NCI-H1092 treated with DMSO at 0.1 percent for 48 hours (cell line): ENCODE data around the gene RCAN3.

ENCODE experiments used
- DNase-seq: peaks from one replicate; lab custom pipeline; 2025; lab: John Stamatoyannopoulos, UW

The RCAN3 gene

GRCh38 chr1:24551290-24551959 is 48.8 kb downstream of the RCAN3 start:
- DNase-seq = no peak

GRCh38 chr1:24551960-24552571 is 49.4 kb downstream of the RCAN3 start:
- no peak for DNase-seq

DNA sequence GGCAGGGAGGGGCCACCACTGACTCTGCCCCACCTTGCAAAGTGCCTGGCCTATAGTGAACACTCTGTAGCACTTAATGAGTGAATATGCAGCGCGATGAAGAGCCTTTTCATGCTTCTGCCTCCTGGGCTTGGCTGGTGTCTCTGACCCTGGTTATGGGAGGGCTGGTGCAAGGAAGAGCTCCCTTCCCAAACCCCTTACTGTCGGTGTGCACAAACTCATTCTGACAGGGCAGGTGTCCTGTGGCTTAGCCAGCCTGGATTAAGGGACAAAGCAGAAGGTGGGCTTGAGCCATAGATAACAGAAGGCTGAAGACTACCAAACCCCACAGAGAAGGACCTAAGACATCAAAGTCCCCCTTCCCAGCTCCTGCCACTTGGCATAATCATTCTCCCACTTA is 51.3 kb downstream of the RCAN3 start:
- DNase-seq = no peak

DNA sequence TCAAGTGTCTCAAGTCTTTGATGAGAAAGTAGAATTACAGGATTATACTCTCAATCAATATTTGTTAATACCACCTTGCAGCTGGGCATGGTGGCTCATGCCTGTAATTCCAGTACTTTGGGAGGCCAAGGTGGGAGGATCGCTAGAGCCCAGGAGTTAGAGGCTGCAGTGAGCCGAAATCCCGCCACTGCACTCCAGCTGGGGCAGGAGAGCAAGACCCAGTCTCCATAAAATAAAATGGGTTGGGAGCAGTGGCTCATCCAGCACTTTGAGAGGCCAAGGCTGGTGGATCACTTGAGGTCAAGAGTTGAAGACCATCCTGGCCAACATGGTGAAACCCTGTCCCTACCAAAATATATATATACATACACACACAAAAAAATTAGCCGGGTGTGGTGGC is 52.1 kb downstream of the RCAN3 start:
- no peak for DNase-seq

- peak; percentile 34 for DNase-seq
Observed at GRCh38 chr1:24555591-24556413, 53.2 kb downstream of the RCAN3 start, which contains the start of gene NCMAP. Gene NCMAP, plus strand, starts transcription at chr1:24556087. Its CDS starts 39,344 bp downstream, at chr1:24595431.

GRCh38 chr1:24556414-24556795 is 53.8 kb downstream of the RCAN3 start:
- no peak for DNase-seq

DNA sequence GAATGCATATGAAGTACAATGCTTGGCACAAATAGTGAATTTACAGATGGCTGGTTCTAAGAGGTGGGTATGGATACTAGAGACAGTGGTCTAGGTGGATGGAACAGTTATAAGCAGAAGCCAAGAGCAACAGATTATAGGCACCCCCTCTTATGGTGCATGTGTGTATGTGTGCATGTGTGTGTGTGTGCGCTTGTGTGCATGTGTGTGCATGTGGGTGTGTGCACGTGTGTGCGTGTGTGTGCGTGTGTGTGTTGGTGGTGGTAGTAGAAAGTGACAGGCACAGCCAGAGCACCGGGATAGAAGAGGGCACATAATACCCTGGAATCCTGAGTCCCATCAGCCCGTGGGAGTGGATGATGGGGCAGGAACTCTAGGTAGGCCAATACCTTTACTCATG is 54.6 kb downstream of the RCAN3 start:
- no peak for DNase-seq

DNA sequence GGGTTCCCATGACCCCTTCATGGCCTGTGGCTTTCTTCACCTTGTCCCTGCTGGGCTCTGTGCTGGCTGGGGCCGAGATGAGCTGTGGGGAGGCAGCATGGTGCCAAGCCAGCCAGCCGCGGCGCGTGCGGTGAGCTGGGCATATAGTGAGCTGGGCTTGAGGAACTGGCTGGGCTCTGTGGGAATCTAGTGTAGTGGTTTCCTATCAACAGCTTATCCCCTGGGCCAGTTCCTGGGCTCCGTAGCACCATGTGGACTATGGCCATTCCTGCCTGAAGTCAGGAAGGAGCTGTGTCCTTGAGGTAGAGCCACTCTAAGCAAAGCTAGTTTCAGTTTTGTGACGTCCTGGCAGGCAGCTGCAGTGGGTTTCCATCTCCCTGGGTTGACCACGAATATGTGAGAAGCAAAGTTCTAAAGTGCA is 55.1 kb downstream of the RCAN3 start:
- no peak for DNase-seq

- no peak for DNase-seq
Observed at GRCh38 chr1:24558455-24558854, 55.8 kb downstream of the RCAN3 start.

- DNase-seq = peak; percentile 79
Observed at GRCh38 chr1:24558902-24559791, 56.5 kb downstream of the RCAN3 start.

DNA sequence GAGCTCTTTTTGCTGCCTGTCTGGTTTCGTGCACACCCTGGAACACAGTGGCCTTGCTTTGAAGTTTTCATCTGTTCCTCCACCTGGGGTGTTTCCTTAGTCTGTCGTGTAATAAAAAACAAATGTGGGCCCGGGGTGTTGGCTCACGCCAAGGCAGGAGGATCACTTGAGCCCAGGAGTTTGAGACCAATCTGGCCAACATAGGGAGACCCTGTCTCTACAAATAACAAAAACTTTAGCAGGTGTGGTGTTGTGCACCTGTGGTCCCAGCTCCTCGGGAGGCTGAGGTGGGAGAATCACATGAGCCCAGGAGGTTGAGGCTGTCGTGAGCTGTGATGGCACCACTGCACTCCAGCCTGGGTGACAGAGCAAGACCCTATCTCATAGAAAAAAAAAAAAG is 57.7 kb downstream of the RCAN3 start:
- no peak for DNase-seq

GRCh38 chr1:24562625-24563024 is 60.0 kb downstream of the RCAN3 start:
- DNase-seq = peak; percentile 20

- no peak for DNase-seq
Observed at GRCh38 chr1:24564695-24565094, 62.1 kb downstream of the RCAN3 start.

GRCh38 chr1:24566236-24566867 is 63.7 kb downstream of the RCAN3 start:
- no peak for DNase-seq

DNA sequence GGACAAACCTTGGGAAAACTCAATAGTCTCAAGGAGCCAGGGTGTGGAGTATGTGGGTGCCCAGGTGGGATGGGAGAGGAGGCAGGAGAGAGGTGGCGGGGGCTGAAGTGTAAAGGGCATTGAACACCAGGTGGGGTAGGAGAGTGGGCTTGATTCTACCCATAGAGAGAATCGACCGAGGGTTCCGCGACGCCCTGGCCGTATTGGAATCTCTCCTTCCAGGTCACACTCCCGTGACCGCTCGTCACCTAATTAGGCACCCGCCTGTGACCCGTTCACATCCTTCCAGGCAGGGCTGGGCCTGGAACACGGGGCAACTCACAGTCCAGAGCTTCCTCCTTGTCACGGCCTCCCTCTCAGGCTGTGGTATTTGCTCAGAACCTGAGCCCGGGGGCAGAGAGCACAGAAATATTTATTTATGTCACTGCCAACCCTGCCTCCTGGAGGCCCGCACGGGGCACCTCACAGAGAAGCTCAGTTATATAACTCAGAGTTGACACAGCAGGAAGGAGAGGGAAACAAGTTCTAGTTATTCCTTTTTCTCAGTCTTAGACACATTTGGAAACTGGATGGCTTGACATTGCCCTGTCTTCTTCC is 65.3 kb downstream of the RCAN3 start:
- no peak for DNase-seq

- DNase-seq = no peak
Observed at GRCh38 chr1:24568475-24568874, 65.8 kb downstream of the RCAN3 start.

GRCh38 chr1:24570265-24571125 is 67.9 kb downstream of the RCAN3 start:
- DNase-seq = no peak

GRCh38 chr1:24572301-24572700 is 69.7 kb downstream of the RCAN3 start:
- no peak for DNase-seq

DNA sequence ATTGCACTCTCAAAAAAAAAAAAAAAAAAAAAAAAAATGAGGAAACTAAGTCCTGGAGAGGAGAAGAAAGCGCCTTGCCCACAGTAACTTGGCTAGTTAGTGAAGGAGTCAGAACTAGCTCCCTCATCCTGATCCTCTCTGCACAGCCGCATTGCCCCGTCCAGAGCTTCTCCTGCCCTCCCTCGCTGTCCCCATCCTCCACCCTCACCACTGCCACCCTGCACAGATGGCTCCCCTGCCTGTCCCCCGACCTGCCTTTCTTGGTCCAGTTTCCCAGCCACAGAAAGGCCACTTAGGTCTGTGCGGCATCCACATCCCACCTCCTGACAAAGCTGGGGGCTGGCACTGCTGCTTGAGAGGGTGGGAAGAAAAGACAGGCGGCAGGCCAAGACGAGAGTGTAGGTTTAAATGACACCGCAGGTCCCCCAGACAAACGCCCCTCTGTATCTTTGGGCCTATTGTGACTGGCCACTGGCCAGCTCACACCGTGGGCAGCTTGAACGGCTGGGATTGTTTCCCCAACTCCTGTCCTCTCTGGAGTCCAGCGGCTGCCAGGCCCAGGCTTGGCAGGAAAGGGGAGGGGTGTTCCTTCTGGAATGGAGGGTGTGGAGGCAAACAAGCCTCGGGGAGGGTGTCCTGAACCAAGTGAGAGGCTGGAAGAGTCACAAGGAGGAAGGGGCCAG is 73.4 kb downstream of the RCAN3 start:
- no peak for DNase-seq

DNA sequence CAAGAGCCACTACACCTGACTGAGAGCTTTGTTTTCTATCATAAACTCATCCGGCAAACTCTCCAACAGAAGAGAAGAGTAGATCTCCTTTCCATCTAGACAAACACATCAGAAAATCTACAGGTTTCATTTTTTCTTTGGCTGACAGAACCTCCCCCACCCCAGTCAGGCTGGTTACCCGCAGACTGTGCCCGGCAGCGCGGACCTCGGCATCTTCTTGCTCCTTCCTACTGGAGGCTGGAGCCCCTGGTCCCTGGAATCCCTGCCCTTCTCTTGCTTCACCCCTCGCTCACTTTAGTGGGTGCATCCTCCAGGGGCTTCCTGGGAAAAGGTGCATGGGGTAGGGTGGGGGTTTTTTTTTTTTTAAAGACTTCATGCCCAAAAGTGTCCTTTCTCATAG is 76.2 kb downstream of the RCAN3 start:
- DNase-seq = no peak
